Fibroblast of skin of abdomen (primary cell): ENCODE data around the gene MOB3B. TPM values are rescaled to one million over a fixed set of nuclear protein-coding genes. Genes with fewer than 3 reads are reported as not detected.

Experiments
- DNase-seq: peaks from one replicate; pipeline ENCODE4 v3.0.0-alpha.2; 2013
- polyA plus RNA-seq, 2 experiments: library from polyadenylated mRNA; unstranded; fragments of 120-200 nt; gene quantifications; one replicate each; pipeline ENCODE4 v1.2.1, GENCODE V29; 2013; ENCODE audit not compliant: insufficient read length in 2 of 2

MOB3B gene
- polyA plus RNA-seq (2013, experiment 1 of 2; ENCODE audit: insufficient read length): 0.46 TPM
- 0.31 TPM for polyA plus RNA-seq (2013, experiment 2 of 2; ENCODE audit: insufficient read length)

GRCh38 chr9:27529316-27530278 is at the start of gene MOB3B:
Gene MOB3B (minus strand): TSS chr9:27529814. CDS start chr9:27455550, 74,264 bp downstream.
- peak; percentile 68 for DNase-seq

GRCh38 chr9:27573634-27574590 is 44.3 kb upstream of the MOB3B start:
- DNase-seq: peak; percentile 98

- peak; percentile 73 for DNase-seq
These were observed 43.5 kb upstream of the MOB3B start, which contains the start of gene C9orf72 for GRCh38 chr9:27572918-27573633. Gene C9orf72 (minus strand): TSS chr9:27573481. CDS start chr9:27567120, 6,361 bp downstream.

- DNase-seq: no peak
These were observed 42.9 kb upstream of the MOB3B start for GRCh38 chr9:27572566-27572917.

- no peak for DNase-seq
These were observed 42.4 kb upstream of the MOB3B start for GRCh38 chr9:27572061-27572460.

GRCh38 chr9:27571011-27571410 is 41.4 kb upstream of the MOB3B start:
- no peak for DNase-seq

- no peak for DNase-seq
These were observed 39.8 kb upstream of the MOB3B start for GRCh38 chr9:27569406-27569805.

- no peak for DNase-seq
These were observed 36.5 kb upstream of the MOB3B start for GRCh38 chr9:27566118-27566517.

GRCh38 chr9:27565696-27566095 is 36.1 kb upstream of the MOB3B start:
- DNase-seq: no peak

- no peak for DNase-seq
These were observed 35.1 kb upstream of the MOB3B start for GRCh38 chr9:27564670-27565069.

- no peak for DNase-seq
These were observed 34.3 kb upstream of the MOB3B start for GRCh38 chr9:27563738-27564430.

- DNase-seq: no peak
These were observed 32.1 kb upstream of the MOB3B start for GRCh38 chr9:27561685-27562084.

- DNase-seq: no peak
These were observed 30.8 kb upstream of the MOB3B start for GRCh38 chr9:27560457-27560856.

- DNase-seq: no peak
These were observed 28.7 kb upstream of the MOB3B start for GRCh38 chr9:27558307-27558706.

- DNase-seq: no peak
These were observed 26.9 kb upstream of the MOB3B start for GRCh38 chr9:27556470-27556869.

GRCh38 chr9:27554712-27555111 is 25.1 kb upstream of the MOB3B start:
- no peak for DNase-seq

GRCh38 chr9:27549196-27549755 is 19.7 kb upstream of the MOB3B start:
- peak; percentile 61 for DNase-seq

- peak; percentile 38 for DNase-seq
These were observed 18.6 kb upstream of the MOB3B start for GRCh38 chr9:27548055-27548741.

GRCh38 chr9:27545471-27545870 is 15.9 kb upstream of the MOB3B start:
- DNase-seq: no peak

GRCh38 chr9:27542508-27542907 is 12.9 kb upstream of the MOB3B start:
- no peak for DNase-seq

GRCh38 chr9:27541740-27542139 is 12.1 kb upstream of the MOB3B start:
- no peak for DNase-seq
